NOMO-1 treated with dmso at 0.1 percent for 144 hours (cell line): ENCODE data around the gene MDM4.
A peak's percentile ranks its signal among the peaks of the same experiment; 100 is the strongest.

Source experiments
- DNase-seq: peaks from one replicate; lab custom pipeline; 2025; ENCODE audit not compliant: unreplicated experiment; lab: John Stamatoyannopoulos, UW

Gene MDM4

DNA sequence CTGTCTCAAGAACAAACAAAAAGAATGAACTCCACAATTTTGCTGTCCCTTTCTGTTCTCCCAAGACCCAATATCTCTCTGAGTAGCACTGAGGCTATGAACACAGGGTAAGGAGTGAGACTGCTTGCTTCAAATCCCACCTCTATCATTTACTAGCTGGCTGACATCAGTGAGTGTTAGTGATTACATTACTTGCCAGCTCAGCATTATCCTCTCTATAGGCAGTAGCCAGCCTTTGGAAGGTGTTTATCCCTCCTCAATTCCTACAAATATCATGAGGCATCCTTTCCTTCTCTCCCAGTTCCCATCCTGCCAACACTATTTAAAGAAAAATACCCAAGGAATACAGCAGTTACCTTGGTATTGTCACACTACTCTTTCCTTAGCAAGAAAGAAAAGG lies 24.6 kb upstream of the MDM4 start:
- DNase-seq, result no peak

DNA sequence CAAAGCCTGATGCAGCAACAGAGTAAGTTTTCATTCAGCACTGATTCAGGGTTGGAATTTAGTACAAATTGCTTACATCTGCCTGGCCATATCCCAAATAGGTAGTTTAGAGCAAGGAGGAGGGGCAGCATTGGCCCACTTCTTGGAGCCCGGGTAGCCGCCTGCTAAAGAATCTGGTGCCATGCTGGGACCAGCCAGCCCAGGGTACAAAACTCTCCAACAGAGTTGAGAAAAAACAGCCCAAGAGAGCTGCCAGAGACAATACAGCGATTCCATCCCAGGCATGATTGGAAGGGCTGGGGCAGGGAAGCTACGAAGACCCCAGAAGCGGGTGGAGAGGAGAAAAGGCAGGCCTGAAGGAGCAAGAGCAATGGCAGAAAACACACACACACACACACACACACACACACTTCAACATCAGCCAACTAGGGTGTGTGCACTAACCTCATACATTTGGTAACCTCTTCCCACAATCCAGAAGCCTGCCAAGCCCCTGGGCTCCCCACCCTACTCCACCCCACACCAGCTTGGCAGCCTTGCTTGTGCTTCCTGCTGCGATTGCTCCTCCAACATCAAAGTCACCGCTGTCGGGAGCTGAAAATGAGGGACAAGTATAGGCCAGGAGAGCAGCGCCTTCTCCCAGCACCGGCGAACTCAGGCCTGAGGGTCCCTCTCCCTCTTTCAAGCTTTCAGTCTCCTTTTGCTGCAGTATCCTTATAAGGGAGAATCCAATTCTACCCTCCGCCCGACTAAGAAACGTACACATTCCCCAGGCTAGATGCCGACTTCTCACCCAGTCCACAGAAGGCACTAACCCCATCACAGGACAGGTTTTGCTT lies 22.8 kb upstream of the MDM4 start:
- DNase-seq, result no peak

DNA sequence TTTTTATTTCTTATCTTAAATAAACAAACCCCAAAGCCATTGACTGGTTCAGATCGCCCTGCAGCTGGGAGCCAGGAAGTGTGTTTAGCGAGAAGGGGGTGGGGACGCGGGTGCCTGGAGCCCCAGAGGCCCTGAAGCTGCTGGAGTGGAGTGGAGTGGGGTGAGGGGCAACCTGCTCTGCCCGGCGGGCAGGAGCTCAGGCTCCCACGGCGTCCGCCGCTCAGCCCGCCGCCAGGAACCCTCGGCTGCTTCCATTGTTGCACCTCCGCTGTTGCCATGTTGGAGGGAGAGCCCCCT lies 22.3 kb upstream of the MDM4 start:
- DNase-seq, result peak; percentile 25

DNA sequence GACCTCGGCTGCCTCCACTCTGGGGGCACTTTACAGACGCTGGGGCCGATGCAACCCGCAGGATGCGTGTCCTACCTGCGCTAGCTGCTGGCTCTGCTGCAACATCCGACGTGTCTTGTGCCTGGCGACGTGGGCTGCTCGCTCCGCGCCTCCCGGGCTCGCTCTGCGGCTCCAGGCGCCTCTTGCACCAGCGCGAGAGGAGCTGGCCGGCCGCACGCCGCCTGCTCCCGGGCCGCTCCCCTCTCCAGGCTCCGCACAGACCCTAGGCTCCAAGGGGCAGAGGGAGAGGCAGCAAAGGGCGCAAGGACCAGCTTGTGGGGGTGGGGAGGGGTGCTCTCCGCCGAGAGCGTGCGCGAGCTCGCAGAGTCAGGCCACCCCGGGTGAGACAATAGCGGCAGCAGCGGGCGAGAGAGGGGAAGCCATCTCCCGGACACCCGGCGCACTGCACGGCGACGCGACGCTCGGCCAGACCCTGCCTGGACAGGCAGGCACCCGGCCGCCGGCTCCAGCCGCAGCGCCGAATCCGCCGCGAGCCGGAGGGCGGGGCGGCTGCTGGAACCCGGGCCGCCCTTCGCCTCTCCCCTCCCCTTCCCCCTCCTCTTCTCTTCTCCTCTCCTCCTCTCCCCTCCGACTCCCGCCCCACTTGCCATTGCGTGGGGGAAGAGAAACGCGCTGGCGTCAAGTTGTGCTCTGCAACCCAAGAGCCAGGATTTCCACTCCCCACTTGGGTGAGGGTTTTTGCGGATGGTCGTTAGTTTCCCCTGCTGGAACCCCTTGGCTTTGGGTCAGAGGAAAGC lies 21.7 kb upstream of the MDM4 start, which contains the start of gene PIK3C2B:
Gene PIK3C2B (minus strand): TSS at position 525 of the 797 bp plus-strand sequence. CDS start 25,003 bp downstream, outside the sequence.
- peak; percentile 82 for DNase-seq

DNA sequence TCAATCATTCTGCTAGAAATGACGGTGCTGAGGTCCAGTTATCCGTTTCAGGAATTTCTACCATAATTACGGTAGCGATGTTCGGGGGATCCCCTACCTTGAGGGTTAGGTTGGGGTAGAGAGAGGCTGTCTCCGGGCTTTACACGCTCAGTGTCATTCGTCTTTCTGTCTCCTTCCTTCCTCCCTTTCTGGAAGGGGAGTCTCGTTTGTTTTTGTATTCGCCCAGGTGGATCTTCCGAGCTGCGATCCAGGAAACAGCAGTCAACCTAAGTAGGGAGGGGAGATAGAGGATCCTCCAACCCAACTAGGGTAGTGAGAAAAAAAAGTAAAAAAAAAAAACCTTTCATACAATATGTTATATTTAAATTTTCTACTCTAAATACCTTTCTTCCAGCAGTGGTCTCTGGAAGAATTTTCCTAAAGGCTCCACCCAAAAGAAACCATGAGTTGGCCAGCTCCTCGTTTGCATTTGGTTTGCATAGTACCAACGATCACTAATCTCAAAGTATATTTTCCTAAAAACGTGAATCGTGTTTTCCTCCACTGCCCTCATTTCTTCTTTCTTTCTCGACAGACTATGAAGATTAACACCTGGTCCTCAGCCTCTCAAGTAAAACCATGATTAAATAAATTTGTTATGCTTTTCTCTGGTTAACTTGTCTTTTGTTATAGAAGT lies 21.0 kb upstream of the MDM4 start:
- no peak for DNase-seq

DNA sequence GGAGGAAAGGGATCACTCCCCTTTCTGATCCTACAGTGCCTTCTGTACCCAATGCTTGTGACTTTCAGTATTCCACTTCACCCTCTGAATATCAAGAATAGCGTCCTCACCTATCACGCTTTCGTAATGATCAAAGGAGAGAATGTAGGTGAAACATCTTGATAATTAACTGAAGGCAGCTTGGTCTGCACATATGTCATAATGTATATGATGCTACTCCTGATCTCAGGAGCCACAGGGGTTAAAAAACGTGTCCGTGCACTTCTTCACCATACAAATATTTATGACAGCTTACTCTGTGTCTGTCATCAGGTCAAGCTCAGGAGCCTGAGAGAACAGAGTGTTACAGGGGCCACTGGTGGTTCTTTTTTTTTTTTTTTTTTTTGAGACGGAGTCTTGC lies 20.4 kb upstream of the MDM4 start:
- no peak for DNase-seq

DNA sequence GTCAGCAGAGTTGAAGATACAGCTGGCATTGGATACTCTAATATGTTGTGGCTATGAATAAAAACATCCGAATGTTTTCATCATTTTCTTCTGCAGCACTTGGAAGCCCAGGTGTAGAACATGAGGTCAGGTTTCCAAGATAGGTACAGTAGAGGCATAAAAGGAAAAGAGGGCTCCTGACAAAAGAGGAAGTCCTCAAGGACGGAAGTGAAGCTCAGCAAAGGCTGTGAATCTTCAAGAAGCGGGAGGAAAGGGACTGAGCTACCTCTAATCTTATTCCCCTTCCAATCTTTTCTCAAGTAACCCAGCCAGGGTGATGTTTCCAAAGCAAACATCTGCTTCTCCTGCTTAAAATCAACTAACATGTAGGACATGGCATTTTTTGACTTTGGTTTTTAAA lies 17.2 kb upstream of the MDM4 start:
- DNase-seq, result peak; percentile 52

DNA sequence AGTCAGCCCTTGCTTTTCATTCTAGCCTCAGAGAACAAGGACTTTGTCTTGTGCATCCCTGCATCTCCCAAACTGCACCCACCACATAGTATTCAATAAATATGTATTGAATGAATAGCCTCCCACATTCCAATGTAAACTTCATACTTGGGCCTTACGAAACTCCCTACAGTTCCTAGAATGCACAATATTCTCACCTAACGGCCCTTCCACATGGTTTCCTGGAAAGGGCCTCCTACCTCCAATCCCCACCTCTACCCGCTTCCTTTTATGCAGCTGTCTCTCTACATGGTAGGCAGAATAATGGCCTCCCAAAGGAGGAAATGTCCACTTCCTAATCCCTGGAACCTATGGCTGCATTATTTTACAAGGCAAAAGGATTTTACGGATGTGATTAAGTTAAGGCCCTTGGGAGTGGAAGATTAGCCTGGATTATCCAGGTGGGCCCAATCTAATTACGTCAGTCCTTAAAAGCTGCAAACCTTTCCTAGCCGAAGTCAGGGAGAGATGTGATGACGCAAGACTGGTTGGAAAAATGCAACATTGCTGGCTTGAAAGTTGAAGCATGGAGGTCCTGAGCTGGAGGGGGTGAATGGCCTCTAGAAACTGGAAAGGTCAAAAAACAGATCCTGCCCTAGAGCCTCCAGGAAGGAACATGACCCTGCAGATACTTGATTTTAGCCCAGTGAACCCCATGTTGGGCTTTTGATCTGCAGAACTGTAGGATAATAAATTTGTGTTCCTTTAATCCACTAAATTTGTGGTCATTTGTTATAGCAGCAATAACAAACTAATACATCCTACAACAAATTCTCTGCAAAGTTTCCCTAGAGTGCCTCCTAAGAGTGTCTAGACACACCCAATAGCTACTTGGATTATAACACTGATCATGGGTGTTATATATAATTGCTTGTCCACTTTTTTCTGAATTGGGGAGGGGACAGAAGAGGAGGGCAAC lies 16.4 kb upstream of the MDM4 start:
- no peak for DNase-seq

DNA sequence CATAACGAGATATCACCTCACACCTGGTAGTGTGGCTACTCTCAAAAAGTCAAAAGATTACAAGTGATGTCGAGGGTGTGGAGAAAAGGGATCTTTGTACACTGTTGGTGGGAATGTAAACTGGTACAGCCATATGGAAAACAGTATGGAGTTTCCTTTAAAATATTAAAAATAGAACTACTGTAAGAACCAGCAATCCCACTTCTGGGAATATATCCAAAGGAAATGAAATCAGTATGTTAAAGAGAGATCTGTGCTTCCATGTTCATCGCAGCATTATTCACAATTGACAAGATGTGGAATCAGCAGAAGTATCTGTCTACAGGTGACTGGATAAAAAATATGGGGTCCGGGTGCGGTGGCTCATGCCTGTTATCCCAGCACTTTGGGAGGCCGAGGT lies 14.0 kb upstream of the MDM4 start:
- DNase-seq, result no peak

DNA sequence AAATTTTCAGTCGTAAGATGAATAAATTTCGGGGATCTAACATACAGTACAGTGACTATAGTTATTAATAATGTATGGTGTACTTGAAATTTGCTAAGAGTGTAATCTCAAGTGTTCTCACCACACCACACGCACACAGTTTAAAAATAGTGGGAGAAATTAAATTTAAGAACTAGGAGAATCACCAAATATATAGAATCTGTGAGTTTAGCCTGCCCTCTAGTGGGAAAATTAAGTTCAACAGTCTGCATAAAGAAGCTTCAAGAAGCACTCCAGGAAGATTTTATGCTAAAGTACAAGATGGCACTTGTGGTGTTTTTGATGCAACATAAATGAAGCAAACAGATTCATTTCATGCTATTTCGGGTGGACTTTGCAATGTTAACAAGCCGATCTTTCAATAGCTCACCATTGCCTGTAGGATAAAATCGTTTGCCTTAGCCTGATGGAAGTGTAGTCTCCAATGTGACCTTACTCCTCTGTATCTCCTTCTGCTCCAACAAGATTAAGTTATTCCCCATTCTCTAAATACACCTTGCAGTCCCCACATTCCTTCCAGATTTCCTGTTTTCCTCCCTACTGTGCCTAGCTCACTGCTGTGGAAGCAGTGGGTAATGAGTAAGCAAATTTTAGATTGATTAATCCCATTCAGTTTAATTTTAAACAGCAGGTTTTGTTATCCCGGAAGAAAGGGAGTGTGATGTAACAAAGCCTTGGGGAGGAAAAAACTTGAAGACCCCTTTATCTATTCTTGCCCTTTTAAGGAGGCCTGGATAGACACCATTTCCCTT lies 12.9 kb upstream of the MDM4 start:
- peak; percentile 15 for DNase-seq

DNA sequence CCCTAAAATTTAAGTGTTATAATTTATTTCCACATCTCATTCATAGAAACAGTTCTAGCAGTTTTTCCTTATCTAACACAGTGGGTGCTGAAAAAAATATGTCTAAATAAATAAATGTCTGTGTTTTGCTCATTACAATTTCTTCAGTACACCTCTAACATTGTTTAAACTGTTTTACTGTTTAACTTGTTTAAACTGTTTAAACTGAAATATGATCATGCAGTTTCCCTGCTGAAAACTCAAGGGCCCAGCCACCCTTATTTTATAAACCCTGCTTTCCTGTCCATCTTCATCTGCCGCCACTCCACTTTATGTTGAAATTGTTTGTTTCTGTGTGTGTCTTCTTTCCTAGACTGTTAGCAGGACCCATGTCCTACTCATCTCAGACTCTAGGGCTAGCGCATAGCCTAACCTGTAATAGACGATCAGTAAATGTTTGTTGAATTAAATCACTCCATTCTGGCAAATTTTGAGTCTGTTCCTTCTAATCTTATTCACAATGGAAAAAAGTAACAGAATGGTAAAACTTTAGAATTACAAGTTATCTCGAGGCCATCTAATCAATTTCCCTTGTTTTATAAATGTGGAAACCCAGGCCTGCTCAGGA lies 12.2 kb upstream of the MDM4 start:
- no peak for DNase-seq

DNA sequence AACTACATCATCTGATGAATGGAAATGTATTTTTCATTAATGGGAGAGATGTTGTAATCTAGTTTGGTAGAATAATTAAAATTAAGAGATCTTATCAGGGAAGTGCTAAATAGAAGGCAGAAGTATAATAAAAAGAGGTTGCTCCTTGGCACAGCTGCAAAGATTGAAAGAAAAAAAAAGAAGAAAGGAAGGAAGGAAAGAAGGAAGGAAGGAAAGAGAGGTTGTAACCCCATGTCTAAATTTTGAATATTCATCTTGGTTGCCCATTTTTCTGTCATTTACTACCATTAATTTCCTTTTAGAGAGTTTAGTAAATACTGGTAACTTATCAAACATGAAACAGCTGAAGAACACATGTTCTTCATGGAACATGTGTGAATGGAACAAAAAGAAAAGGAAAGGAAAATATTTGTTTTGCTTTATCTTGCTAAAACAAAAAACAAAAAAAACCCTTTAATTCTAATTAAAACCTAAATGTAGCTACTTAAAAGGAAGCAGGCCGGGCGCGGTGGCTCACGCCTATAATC lies 10.5 kb upstream of the MDM4 start:
- no peak for DNase-seq

DNA sequence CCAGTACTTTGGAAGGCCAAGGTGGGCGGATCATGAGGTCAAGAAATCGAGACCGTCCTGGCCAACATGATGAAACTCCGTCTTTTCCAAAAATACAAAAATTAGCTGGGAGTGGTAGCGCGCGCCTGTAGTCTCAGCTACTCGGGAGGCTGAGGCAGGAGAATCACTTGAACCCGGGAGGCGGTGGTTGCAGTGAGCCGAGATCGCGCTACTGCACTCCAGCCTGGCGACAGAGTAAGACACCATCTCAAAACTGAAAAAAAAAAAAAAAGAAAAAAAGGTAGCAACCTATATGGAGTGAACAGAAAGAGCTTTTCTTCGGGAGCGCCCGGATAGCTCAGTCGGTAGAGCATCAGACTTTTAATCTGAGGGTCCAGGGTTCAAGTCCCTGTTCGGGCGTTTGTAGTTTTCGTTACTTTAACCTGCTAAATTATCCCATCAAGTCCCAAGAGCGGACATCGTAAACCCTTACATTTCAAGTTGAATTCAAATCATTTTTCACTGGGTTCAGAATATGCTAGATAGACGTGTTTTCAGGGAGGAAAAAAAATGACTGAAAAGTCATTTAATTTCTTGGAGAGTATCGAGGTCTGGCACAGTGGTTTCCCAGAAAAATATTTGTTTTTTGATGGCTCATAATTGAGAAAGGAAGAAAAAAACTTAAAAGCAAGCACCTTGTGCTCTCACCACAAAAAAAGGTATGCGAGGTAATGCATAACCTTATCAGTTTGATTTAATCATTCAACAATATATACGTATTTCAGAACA lies 9.8 kb upstream of the MDM4 start:
- DNase-seq, result peak; percentile 62

DNA sequence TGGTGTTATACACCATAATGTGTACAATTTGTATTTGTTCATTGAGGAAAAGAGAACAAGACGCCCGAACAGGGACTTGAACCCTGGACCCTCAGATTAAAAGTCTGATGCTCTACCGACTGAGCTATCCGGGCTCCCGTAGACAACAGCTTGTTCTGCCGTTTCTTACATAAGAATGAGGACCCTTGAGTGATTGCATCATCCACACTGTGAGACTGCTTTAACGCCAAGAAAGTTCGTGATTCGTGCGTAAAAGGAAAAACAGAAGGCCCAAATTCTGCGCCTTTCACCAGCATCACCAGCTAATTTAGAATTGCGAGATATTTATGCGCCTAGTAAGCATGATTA lies 9.3 kb upstream of the MDM4 start:
- peak; percentile 69 for DNase-seq

DNA sequence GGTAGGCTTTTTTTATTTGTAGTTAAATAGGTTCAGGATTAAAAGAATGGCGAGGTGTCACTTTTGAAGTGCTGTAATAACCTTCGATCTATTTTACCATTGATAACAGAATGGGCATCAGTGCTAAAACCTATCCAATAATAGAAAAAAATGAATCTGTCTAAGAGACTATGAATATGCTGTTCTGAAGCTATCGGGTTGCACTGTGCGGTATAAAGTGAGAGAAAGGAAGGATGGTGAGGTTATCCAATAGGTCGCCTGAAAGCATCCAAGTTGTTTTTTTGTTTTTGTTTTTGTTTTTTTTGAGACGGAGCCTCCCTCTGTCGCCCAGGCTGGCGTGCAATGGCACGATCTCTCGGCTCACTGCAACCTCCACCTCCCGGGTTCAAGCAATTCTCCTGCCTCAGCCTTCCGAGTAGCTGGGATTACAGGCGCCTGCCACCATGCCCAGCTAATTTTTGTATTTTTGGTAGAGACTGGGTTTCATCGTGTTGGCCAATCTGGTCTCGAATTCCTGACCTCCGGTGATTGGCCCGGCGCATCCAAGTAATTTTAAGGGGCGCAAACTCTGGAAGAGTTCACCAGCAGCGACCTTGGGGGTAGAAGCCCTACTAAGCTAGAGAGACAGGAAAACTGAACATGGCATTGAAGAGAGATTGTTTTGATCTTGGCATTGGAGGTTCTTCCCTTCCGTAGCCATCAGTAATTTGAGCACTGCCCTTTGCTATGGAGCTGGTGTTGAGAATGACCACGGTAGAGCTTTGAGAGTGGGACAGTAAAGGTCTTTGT lies 8.7 kb upstream of the MDM4 start:
- DNase-seq, result peak; percentile 9

DNA sequence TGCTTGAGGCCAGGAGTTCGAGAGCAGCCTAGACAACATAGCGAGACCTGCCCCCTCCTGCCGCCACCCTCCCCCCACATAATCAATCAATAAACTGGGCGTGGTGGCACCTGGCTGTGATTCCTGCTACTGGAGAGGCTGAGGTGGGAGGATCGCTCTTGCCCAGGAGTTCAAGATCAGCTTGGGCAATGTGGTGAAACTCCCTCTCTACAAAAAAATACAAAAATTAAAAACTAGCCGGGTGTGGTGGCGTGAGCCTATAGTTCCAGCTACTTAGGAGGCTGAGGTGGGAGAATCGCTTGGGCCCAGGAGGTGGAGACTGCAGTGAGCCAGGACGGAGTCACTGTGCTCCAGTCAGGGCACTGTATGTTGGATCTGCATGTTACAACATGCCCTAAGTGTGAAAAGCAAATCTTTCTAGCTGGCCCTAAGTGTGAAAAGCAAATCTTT lies 7.0 kb upstream of the MDM4 start:
- DNase-seq, result no peak

DNA sequence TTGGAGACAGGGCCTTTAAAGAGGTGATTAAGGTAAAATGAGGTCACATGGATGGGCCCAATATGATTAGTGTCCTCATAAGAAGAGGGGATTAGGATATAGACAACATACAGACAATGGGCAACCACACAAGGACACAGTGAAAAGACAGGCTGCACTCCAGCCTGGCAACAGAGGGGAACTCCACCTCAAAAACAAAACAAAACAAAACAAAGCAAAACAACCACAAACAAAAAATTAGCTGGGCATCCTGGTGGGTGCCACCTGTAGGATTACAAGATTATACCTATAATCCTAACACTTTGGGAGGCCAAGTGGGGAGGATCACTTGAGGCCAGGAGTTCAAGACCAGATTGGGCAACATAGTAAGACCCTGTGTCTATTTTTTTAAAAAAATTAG lies 4.8 kb upstream of the MDM4 start:
- DNase-seq, result no peak
